ENCODE measurements around the gene COG7. TPM values are rescaled to one million over a fixed set of nuclear protein-coding genes. Genes with fewer than 3 reads are reported as not detected.

The COG7 gene
- total RNA-seq, 1 donor from 2014 or later, result 7.1 TPM

- FAIRE-seq (peak; percentile 62), DNase-seq (ENCODE audit: low read depth) (no peak)
- no peaks in the 10 kb centered on the region for H3K27me3 ChIP-seq (ENCODE audit: control insufficient read depth, insufficient read depth, low read length)
- no peak overlapping the region for H3K4me3 ChIP-seq (ENCODE audit: low read depth, low read length)
- no peaks in the 10 kb centered on the region for H3K36me3 ChIP-seq (ENCODE audit: control insufficient read depth, insufficient read depth, low read length)
- no peak for TF ChIP-seq CTCF (IDR thresholded peaks at IDR 0.05; ENCODE audit: insufficient read depth, low read length, severe bottlenecking)
These were observed 95.2 kb downstream of the COG7 start for GRCh38 chr16:23357761-23358290.

- no peak overlapping the region for H3K4me3 ChIP-seq (ENCODE audit: low read depth, low read length)
- no peak for FAIRE-seq
- no peaks in the 10 kb centered on the region for H3K27me3 ChIP-seq (ENCODE audit: control insufficient read depth, insufficient read depth, low read length)
- no peak for TF ChIP-seq CTCF (IDR thresholded peaks at IDR 0.05; ENCODE audit: insufficient read depth, low read length, severe bottlenecking)
- DNase-seq (ENCODE audit: low read depth), result no peak
- H3K36me3 ChIP-seq (ENCODE audit: control insufficient read depth, insufficient read depth, low read length), result no peaks in the 10 kb centered on the region
These were observed 96.0 kb downstream of the COG7 start for GRCh38 chr16:23356941-23357340.

GRCh38 chr16:23355106-23355670 is 97.8 kb downstream of the COG7 start:
- Histone ChIP-seq H3K27me3 (ENCODE audit: control insufficient read depth, insufficient read depth, low read length) (no peaks in the 10 kb centered on the region), H3K4me3 (ENCODE audit: low read depth, low read length) (no peak overlapping the region), H3K36me3 (ENCODE audit: control insufficient read depth, insufficient read depth, low read length) (no peaks in the 10 kb centered on the region)
- DNase-seq (ENCODE audit: low read depth) (no peak), FAIRE-seq (no peak)
- TF ChIP-seq CTCF (IDR thresholded peaks at IDR 0.05; ENCODE audit: insufficient read depth, low read length, severe bottlenecking), result no peak

- Histone ChIP-seq H3K27me3 (ENCODE audit: control insufficient read depth, insufficient read depth, low read length) (no peaks in the 10 kb centered on the region), H3K36me3 (ENCODE audit: control insufficient read depth, insufficient read depth, low read length) (no peaks in the 10 kb centered on the region), H3K4me3 (ENCODE audit: low read depth, low read length) (no peak overlapping the region)
- FAIRE-seq (no peak), DNase-seq (ENCODE audit: low read depth) (no peak)
- no peak for TF ChIP-seq CTCF (IDR thresholded peaks at IDR 0.05; ENCODE audit: insufficient read depth, low read length, severe bottlenecking)
These were observed 98.7 kb downstream of the COG7 start for GRCh38 chr16:23354246-23354645.

GRCh38 chr16:23353440-23353839 is 99.5 kb downstream of the COG7 start:
- H3K4me3 ChIP-seq (ENCODE audit: low read depth, low read length), result no peak overlapping the region
- H3K36me3 ChIP-seq (ENCODE audit: control insufficient read depth, insufficient read depth, low read length), result no peaks in the 10 kb centered on the region
- no peaks in the 10 kb centered on the region for H3K27me3 ChIP-seq (ENCODE audit: control insufficient read depth, insufficient read depth, low read length)
- DNase-seq (ENCODE audit: low read depth) (no peak), FAIRE-seq (no peak)
- TF ChIP-seq CTCF (IDR thresholded peaks at IDR 0.05; ENCODE audit: insufficient read depth, low read length, severe bottlenecking), result no peak

GRCh38 chr16:23351360-23351759 is 101.6 kb downstream of the COG7 start:
- FAIRE-seq (no peak), DNase-seq (ENCODE audit: low read depth) (no peak)
- H3K36me3 ChIP-seq (ENCODE audit: control insufficient read depth, insufficient read depth, low read length), result no peaks in the 10 kb centered on the region
- no peak overlapping the region for H3K4me3 ChIP-seq (ENCODE audit: low read depth, low read length)
- no peak for TF ChIP-seq CTCF (IDR thresholded peaks at IDR 0.05; ENCODE audit: insufficient read depth, low read length, severe bottlenecking)
- H3K27me3 ChIP-seq (ENCODE audit: control insufficient read depth, insufficient read depth, low read length), result no peaks in the 10 kb centered on the region

Measured in bronchial epithelial cell (primary cell).